D341Med (cell line): ENCODE results near the gene GPR153.
A peak's percentile ranks its signal among the peaks of the same experiment; 100 is the strongest.

Experiments
- DNase-seq: peaks from one replicate; pipeline ENCODE4 v3.0.0; 2012; ENCODE audit warnings: low spot score

GPR153 gene

GRCh38 chr1:6269296-6269695, 8.4 kb upstream of the GPR153 start:
- DNase-seq: no peak

- DNase-seq: no peak
These were observed 7.5 kb upstream of the GPR153 start for GRCh38 chr1:6268415-6268814.

DNA sequence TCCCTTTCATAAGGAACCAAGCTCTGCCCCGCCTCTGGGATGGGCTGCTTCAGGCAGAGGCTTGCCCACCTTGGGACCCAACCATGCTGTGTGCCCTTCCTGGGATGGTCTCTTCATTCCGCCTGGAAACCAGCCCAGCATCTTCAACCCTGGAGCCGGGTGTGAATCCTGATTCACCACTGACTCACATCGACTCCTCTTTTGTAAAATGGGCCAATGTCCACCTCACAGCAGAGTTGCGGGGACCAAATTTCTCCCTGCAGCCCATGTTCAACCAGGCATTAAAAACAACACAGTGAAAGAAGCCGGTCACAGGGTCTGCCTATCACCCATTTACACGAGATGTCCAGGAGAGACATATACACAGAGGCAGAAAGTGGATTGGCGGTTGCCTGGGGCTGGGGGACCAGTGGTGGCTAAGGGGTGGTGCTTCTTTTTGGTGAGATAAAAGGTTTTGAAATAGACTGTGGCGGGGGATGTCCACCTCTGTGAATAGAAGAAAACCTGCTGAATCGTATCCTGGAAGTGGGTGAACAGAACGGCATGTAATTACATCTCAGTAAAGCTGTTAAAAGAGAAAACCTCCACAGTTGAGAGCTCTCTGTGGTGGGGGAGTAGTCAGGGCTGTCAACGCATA, 6.9 kb upstream of the GPR153 start:
- no peak for DNase-seq

DNA sequence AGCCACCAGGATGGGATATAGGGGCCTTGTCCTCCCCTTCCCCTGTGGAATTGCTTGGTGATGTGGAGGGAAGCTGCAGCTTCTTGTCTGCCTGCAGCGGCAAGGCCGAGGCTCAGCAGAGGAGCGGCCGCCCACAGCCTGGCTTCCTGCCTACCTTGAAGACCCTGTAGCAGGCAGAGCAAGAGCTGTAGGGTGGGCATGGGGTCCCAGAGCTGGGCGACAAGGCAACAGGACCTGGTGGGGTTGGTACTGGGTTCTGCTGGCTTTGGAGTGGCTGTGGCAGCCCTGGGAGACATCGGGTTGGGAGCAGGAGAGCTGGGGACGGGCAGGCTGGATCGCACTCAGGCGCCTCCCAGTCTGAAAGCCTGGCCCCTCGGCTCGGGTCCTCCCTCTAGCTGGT, 5.7 kb upstream of the GPR153 start:
- DNase-seq: no peak

DNA sequence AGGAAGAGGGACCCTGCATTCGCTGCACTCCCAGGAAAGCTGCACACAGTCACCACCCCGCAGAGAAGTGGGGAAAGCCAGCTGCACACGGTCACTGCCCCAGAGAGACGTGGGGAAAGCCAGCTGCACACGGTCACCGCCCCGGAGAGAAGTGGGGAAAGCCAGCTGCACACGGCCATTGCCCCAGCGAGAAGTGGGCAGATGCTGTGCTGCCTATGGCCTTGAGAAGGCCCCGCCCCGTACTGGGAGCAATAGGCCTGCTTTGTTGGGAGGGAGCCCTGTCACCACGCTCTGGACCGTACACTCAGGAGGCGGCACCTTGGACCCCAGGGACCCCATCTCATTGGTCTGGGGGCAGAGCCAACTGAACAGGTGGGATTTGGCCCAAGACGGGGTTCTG, 4.3 kb upstream of the GPR153 start:
- DNase-seq: no peak

DNA sequence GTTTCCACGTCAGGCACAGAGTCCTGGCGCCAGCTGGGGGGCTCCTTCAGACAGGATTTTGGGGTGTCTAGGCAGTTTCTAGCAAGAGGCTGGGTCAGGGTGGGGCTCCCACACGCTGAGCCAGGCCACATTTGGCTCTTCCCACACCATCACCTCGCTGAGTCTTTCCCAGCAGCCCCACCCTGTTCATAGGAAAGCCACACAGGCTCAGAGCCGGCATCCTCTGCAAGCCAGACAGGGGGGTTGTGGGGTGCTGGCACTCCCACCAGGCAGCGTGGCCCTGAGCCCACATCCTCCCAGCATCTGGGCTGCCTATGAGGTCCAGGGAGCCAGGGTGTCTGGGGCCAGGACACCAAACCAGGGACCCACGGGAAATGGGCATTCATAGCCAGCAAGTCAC, 2.8 kb upstream of the GPR153 start:
- DNase-seq: no peak

DNA sequence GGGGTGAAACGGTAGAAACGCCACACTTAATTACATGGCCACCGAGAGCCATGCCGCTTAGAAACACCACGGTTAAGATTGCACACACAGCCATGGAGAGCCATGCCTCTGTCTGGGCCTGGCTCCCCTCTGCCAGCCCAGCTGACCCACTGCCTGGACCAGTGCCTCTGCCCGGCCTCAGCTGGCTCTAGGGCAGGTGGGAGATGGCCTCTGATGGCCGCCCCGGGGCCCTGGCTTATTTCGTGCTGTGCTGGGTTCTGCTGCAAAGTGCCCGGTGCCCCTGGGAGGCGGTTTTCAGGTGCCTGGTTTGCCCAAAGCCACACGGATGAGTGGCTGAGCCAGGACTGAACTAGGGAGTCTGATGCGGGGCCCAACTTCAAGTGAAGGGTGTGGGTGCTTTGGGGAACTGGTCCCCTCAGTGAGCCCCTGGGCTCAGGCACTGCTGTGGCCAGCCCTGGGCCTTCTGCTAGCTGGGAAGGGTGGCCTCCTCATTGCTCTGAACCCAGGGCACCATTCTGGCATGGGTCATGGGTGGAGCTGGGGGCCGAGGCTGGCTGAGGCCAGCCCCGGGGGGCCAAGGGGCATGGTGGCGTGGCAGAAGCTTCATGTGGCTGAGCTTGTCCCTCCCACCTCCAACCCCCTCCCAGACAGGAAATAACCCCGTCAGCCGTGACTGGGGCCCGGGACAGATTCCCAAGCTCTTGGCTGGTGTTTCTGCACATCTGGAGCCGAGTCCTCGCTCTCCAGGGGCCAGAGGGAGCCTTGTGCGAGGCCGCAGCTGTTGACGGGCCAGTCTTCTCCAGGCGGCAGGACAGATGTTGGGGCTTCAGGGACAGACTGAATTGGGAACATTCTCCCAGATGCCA, 1.9 kb upstream of the GPR153 start:
- no peak for DNase-seq

GRCh38 chr1:6261615-6261995, 707 bp upstream of the GPR153 start:
- DNase-seq: peak; percentile 44

- DNase-seq: peak; percentile 66
These were observed 414 bp downstream of the GPR153 start for GRCh38 chr1:6260433-6260934.

- peak; percentile 81 for DNase-seq
These were observed 1.2 kb downstream of the GPR153 start for GRCh38 chr1:6259491-6260362.

DNA sequence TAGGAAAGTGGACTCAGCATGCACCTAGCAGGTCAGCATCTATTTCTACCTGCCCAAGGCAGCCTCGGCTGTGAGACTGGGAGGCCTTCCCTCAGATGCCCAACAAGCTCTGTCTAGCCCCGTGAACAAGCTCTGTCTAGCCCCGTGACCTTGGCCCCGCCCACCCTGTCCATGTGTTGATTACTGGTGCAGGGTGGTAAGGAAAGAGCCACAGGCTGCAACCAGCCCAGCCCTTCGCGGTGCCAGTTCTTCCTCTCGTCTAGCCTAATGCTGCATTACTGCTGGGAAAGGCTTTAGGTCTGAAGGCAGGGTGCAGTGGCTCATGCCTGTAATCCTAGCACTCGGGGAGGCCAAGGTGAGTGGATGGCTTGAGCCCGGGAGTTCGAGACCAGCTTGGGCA, 2.2 kb downstream of the GPR153 start:
- no peak for DNase-seq

GRCh38 chr1:6257541-6258069, 3.3 kb downstream of the GPR153 start:
- DNase-seq: no peak

- no peak for DNase-seq
These were observed 4.3 kb downstream of the GPR153 start for GRCh38 chr1:6256645-6257044.

DNA sequence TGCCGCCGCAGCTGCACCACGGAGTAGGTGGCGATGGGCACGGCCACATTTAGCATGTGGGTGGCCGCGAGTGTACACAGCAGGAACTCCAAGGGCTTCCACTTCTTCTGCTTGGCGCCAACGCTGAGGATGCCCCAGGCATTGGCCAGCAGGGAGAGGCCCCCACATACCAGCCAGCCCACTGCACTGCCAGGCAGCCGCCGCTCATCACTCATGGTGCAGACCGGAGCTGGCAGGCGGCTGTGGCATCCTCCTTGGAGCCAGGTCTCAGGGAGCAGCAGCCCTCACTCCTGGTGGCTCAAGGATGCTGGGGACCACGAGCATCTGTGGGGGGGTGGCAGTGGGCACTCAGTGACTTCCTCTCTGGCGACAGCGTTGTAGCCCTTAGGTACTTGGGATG, 6.2 kb downstream of the GPR153 start:
- DNase-seq: no peak

DNA sequence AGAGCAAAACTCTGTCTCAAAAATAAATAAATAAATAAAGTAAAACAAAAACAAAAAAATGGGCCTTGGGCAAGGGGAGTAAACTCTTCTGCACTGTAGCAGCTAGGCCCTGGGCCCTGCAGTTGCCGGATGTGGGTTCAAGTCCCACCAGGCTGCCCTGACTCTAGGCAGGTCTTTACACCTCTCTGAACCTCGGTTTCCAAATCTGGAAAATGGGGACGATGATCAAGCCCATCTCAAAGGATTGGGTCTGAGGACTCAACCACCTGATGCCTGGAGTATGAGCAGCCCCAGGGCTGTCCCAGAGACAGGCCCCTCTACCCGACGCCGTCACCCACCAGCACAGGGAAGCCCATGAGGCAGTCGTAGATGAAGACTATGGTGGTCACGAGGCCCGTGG, 7.5 kb downstream of the GPR153 start:
- no peak for DNase-seq

GRCh38 chr1:6252374-6252710, 8.6 kb downstream of the GPR153 start:
- no peak for DNase-seq

DNA sequence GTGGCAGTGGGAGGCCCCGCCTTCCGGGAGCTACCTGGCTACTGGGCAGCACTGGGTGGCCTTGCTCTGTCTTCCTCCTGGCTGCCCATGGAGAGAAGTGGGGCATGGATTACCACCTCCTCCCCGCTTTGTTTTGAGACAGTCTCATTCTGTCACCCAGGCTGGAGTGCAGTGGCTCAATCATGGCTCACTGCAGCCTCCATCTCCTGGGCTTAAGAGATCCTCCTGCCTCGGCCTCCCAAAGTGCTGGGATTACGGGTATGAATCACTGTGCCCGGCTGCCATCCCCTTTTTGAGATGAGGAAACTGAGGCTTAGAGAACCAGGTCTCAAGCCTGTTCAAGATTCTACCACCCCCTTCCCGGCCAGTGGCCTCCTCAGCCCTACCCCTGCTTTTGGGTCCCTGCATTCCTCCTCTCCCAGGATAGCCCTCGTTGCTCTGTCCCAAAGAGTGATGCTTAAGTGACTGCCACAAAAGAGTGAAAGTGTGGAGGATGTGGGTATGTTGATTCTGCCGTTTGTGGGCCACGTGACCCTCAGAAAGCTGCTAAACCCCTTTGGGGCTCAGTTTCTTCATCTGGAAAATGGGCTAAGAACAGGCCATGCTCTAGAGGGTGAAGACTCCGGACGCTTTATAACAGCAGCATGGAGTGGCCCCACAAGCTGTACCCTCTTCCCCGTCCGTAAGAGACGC, 9.1 kb downstream of the GPR153 start:
- DNase-seq: no peak

DNA sequence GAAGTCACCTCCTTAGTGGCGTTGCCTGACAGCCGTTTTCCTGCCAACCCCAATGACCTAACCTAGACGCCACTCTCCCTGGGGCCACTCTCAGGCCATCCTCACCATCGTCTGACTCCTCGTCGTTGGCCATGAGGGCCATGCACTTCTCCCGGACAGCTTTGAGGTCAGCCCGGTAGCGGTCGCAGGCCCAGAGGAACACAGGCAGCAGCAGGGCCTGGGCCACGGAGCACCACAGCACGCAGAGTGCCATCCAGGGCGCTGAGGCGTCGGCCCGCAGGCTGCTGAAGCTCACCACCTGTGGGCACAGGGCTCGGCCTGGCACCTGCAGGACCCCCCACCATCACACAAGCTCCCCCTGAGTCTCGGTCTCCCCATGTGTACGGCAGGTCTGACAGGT, 9.7 kb downstream of the GPR153 start:
- DNase-seq: no peak

GRCh38 chr1:6249739-6250689, 10.9 kb downstream of the GPR153 start:
- peak; percentile 62 for DNase-seq

- peak; percentile 62 for DNase-seq
These were observed 11.8 kb downstream of the GPR153 start for GRCh38 chr1:6248932-6249738.
